Neural cell (in vitro differentiated cells): Measurements from ENCODE around the gene P2RX4.

Experiments
- CTCF ChIP-seq: fragments of 450-650 bp; IDR thresholded peaks from 2 replicates; pipeline ENCODE4 v1.5.1; 2014; ENCODE audit warnings: antibody characterized with exemption, mild to moderate bottlenecking, moderate library complexity; ENCODE audit not compliant: poor library complexity, severe bottlenecking
- EP300 ChIP-seq: fragments of 450-650 bp; conservative IDR thresholded peaks from 2 replicates; pipeline ENCODE4 v1.6.1; 2014; ENCODE audit warnings: antibody characterized with exemption, mild to moderate bottlenecking, moderate library complexity; ENCODE audit not compliant: poor library complexity, severe bottlenecking
- EZH2 ChIP-seq: fragments of 200-600, 300-800 bp; shearing (Covaris generic), sonication (generic); IDR thresholded peaks from 2 replicates; pipeline ENCODE4 v1.6.1; 2014; ENCODE audit warnings: antibody characterized with exemption, low read length, borderline replicate concordance, mild to moderate bottlenecking; ENCODE audit not compliant: insufficient read depth, poor library complexity, severe bottlenecking
- MXI1 ChIP-seq: fragments of 450-650 bp; conservative IDR thresholded peaks from 2 replicates; pipeline ENCODE4 v1.6.1; 2014; ENCODE audit warnings: antibody characterized with exemption, mild to moderate bottlenecking; ENCODE audit not compliant: poor library complexity, severe bottlenecking
- POLR2AphosphoS5 ChIP-seq: IDR thresholded peaks from 2 replicates; pipeline ENCODE4 v1.6.1; 2012
- RAD21 ChIP-seq: fragments of 450-650 bp; conservative IDR thresholded peaks from 2 replicates; pipeline ENCODE4 v1.6.1; 2014; ENCODE audit warnings: antibody characterized with exemption, mild to moderate bottlenecking, moderate library complexity
- TAF1 ChIP-seq: IDR thresholded peaks from 2 replicates; pipeline ENCODE4 v1.6.1; 2012; ENCODE audit warnings: low read depth

DNA sequence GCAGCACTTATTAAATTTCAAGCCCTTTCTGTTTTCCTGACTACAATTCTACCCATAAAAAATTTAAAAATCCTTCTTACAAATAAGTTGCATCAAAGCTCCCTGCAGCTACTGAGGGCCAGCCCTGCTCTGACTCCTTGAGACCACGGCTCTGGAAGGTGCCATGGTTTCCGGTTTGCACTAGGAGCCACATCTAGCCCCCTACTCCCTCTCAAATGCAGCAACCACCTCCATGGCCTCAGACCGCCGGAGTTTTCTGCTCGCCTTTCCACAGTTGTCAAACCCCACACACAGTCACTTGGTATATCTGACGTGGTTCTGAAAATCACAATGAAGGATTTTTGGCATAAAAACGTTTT, 30.1 kb downstream of the P2RX4 start:
- TF ChIP-seq CTCF = no peak
- no peak for TF ChIP-seq EP300
- TF ChIP-seq TAF1 = no peak
- TF ChIP-seq RAD21 = no peak
- TF ChIP-seq EZH2 = no peak
- TF ChIP-seq MXI1 = no peak
- no peak for TF ChIP-seq POLR2AphosphoS5
